ENCODE results near the gene SMAD7.
A peak's percentile ranks its signal among the peaks of the same experiment; 100 is the strongest.

Gene SMAD7

DNA sequence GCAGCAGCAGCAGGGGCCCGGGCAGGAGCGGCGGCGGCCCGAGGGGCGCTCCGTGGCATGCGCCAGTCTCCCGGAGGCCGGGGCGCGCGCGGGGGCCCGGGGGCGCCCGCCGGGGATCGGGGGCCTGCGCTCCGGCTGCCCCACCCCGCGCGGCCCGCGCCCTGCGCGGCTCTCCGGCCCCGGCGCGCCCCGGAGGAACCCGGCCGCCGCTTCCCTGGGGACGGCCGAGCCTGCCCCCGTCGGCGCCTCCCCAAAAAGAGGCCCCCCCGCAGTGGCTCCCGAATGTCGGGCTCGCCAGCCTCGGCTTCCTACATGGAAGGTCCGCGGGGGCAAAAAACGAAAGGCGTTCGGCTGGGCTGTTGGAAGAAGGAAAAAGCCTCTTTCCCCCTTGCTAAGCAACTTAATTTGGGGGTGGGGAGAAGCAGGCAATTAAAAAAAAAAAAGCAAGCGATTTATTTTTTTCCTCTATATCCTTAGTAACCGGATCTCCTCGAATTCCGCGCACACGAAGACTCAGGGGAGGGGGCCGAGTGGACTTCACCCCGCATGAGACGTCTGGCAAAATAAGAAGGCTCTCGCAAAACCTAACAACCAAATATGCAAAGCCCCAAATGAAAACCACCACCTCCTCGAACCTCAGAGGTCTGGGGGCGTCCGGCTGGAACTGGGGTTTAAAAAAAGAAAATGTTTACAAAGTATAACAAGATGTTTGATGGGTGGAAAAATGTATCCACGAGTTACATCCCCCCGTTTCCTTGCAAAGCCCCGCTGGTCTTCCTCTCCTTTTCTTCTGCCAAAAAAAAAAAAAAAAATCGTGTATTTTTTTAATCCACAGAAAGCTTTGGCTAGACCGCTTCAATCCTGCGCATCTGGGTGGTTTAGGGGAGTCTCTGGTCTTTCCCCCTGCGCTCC lies at the start of gene SMAD7:
Gene SMAD7 (minus strand): TSS at position 430 of the 912 bp plus-strand sequence. CDS start 541 bp downstream, outside the sequence.
- DNase-seq, result no peak

- DNase-seq, result no peak
These were observed 48.8 kb upstream of the SMAD7 start for GRCh38 chr18:48999569-48999968.

- DNase-seq, result no peak
These were observed 47.4 kb upstream of the SMAD7 start for GRCh38 chr18:48997985-48998831.

- DNase-seq, result no peak
These were observed 46.9 kb upstream of the SMAD7 start for GRCh38 chr18:48997681-48997984.

DNA sequence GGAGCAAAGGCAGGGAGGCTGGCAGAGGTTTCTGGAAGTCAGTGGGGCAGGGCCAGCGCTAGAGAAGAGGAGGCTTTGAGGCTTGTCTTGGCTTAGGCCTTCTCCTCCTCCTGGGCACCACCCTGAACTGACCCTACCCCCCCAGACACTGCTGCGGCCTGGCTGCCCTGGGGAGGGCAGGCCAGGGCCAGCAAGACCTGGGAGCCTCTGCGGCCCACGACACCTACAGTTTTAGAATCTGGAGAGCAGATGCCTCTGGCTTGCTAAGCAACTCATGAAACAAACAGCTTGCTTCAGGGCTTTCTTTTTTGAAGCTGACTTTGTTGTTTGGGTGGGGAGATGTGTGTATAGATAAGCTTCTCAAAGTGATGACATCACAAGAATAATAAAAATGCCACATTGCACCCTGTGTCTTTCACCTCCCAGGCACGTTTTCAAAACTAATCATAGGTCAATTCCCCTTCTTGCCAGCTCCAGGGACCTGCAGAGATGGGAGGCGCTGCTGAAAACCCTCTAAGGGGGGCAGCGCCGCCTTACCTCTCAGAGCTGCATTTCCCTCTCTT lies 46.2 kb upstream of the SMAD7 start:
- peak; percentile 78 for DNase-seq

DNA sequence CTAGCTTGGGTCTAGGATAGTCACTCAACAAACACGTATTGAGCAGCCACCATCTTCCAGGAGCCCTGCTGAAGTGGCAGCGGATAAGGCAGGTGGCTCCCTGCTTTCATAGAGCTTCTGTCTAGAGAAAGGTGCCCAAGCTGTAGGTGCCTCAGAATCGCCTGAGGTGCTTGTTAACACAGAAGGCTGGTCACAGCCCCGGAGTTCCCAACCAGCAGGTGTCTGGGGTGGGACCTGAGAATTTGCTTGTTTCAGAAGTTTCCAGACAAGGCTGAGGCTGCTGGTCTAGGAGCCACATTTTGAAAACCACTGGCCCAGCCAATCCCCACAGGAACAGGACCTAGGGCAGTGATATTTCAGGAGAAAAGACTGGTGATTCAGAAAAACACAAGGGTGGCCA lies 45.3 kb upstream of the SMAD7 start:
- no peak for DNase-seq

DNA sequence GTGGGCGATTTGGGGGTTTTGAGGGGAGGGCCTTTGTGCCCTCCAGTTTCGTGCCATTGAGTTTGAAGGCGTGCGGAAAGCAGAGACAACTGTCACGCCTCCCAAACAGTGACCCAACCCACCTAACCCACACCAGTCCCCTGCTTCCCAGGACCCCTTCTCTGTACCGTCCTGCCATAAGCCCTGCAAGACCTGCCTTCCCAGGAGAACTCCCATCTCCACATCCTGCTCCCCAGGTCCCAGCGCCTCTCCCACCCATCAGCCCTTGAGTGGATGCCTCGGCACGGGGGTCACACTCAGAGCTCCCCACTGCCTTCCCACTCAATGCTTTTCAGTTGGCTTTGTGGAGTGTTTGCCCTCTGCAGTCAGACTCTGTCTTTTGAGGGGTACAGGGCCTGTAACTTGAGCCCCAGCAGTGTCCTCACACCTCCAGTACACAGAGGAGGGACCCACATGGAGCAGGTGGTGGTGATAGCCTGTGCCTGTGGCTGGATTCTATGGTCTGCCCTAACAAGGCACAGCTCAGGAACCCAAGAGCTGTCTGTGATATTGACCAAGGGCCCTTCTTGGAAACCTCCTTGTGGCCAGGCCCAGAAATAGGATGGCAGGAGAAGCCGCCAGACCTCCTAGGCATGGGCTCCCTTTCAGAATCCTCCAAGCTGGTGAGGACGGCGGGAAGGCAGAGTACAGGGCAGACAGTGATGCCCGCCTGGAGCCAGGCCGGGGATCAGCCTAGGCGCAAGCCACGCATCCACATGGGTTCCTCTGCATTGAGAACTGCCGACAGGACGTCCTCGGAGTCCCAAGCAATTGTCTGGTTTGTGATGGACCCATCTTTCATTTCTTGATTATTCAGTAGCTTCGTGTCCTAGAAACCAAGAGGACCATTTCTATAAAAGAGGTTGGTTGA lies 44.4 kb upstream of the SMAD7 start:
- DNase-seq, result no peak

GRCh38 chr18:48994044-48994651 lies 43.4 kb upstream of the SMAD7 start:
- DNase-seq, result no peak

GRCh38 chr18:48993586-48993985 lies 42.8 kb upstream of the SMAD7 start:
- DNase-seq, result no peak

GRCh38 chr18:48992791-48993555 lies 42.2 kb upstream of the SMAD7 start:
- peak; percentile 7 for DNase-seq

GRCh38 chr18:48992133-48992532 lies 41.4 kb upstream of the SMAD7 start:
- DNase-seq, result no peak

DNA sequence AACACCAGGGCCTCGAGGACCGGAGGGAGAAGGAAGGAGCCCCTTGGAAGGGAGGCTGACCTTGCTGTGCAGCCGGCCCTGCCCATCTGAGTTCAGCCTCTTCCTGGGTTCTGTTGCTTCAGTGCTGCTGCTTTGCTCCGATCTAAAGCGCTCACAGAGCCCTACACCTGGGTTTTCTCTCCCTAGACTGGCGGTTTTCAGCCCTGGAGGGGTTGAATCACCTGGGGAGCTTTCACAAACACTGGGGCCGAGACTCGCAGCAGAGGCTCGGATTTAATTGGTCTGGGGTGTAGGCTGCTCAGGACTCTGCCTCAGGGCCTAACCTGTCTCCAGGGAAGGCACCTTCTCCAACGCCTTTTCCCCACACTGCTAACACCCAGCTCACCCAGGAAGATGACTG lies 40.9 kb upstream of the SMAD7 start:
- no peak for DNase-seq

GRCh38 chr18:48991319-48991660 lies 40.5 kb upstream of the SMAD7 start:
- no peak for DNase-seq

DNA sequence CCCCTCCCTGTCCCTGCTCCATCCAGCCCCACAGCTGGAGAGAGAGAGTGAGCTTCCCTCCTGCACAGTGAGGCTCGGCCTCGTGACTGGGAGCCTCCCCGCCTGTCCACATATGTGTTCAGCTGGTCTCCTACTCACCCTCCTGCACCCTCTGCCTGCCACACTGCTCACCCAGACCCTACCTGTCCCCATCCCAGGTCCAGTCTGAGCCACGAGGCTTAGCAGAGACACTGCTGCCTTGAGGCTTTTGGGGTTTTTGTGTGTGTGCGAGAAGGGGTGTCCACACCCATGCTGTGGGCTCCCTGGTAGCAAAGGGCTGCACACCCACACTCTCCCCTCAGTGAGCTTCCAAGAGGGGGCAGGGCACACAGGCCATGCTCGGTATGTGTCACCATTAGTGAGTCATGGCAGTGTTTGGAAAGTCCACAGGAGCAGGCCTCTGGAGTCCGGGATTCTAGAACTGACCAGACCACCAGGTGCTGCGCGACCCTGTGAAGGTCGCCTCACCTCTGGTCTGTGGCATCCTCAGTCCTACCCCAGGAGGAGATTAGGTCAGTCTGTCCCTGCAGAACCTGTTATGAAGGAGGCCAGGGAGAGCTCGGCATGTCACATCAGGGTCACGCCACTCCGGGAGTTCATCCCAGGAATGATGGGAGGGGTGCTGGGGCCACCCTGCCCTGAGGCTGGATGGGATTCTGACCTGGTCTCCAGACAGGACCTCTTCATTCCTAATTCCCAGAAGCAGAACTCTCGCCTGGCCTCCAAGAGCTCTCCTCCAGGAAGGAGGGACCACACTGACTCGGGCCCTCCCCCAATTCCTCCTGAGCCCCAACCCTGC lies 39.9 kb upstream of the SMAD7 start:
- no peak for DNase-seq

DNA sequence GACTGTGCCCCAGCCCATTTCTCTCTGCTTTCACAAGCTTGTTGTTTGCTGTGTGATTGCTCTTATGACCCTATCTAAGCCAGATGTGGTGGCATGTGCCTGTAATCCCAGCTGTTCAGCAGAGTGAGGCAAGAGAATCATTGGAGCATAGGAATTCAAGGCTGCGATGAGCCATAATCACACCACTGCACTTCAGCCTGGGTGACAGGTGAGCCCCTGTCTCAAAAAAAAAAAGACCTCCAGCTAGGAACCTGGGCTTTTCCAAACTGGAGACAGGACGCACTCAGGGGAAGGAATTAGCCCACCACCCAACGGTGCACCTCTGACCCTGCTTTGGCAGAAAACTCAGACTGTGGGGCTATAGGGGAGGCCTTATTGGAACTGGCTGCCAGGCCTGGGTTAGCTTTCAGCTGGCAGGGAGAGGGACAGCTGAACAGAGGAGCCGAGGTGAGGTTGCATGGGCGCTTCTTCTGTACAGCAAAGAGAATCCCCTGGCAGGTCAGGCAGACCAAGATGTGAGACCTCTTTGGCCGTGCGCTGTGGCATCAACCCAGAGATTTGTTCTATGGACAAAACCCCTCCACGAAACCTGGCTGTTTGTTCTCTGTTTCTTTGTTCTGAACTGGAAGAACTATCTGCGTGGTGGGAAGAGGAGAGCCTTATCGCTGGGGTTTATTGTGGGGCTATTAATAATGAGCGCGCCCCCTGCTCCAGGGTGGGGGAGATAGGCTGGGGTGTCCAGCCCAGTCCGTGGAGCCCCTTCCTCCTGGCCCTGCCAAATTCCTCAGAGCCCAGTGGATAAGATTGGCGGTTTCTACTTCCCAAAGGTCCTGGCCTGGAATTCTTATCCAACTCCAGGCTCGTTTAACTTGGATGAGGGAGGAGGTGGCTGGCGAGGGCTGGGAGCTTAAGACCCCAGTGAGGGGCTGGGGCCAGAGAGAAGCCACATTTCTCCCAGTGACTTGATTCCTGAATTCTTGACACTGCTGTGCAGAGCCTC lies 38.8 kb upstream of the SMAD7 start:
- no peak for DNase-seq

DNA sequence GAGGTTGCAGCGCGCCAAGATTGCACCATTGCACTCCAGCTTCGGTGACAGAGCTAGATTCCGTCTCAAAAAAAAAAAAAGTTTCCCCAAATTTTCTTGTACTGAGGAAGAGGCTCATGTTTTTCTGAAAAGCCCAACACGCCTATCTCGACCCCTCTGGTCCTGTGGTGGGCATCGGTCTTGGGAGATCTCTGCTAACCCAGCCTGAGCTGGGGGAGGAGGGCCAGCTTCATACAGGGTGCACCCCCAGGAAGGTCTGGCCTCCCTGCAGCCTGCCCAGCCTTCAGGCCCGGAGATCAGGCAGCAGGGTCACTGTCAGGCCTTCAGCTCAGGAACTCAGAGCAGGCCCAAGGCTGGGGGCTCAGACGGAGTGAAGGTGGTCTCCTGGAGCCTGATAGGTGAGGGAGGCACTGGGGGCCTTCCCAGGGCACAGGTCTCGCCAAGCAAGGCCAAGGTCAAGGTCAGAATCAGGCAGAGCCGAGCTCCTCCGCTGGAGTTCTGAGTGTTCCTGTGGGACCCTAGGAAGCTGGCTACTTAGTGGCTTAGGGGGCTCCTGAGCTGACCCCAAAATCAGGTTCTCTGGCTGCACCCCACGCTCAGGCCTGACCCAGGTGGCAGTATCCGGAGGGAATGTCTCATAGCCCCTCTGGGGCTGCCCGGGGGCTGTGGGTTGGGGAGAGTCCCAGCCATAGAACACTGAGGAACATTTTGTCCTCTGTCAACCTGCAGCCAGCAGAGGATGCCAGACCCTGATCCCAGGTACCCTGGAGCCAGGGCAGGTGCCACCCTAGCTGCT lies 37.9 kb upstream of the SMAD7 start:
- DNase-seq, result no peak

DNA sequence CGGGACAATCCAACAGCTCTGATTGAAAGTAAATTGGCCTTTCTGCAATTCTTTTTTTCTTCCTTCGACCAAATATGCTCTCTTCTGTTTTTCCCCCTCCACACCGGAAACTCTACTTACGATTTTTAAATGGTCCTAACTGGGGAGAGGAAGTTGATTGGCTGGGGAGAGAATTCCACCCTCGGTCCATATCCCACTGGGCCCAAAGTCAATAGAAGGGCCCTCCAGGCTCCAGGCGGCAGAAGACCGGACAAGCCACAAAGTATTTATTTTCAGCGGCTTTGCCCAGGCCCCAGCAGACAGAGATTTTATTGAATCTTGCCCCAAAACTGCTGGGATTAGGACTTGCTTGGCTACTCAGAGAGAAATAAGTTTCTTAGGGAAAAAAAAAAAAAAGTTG lies 37.1 kb upstream of the SMAD7 start:
- DNase-seq, result no peak
